Endothelial cell (in vitro differentiated cells): ENCODE data around the gene APCDD1L. TPM values are rescaled to one million over a fixed set of nuclear protein-coding genes. Genes with fewer than 3 reads are reported as not detected.

ENCODE experiments used
- DNase-seq: peaks from one replicate; pipeline ENCODE4 v3.0.0; 2021; ENCODE audit warnings: low spot score
- H3K27ac Mint-ChIP-seq: one replicate; pipeline ENCODE4 v1.8.0; 2021; ENCODE audit warnings: mixed read lengths, inconsistent platforms; ENCODE audit not compliant: unreplicated experiment
- H3K27me3 Mint-ChIP-seq: one replicate; pipeline ENCODE4 v1.8.0; 2021; ENCODE audit warnings: mild to moderate bottlenecking, moderate library complexity, mixed read lengths, inconsistent platforms; ENCODE audit not compliant: unreplicated experiment
- H3K36me3 Mint-ChIP-seq: one replicate; pipeline ENCODE4 v1.8.0; 2021; ENCODE audit warnings: mild to moderate bottlenecking, low read depth, mixed read lengths, inconsistent platforms; ENCODE audit not compliant: unreplicated experiment
- H3K4me1 Mint-ChIP-seq: one replicate; pipeline ENCODE4 v1.8.0; 2021; ENCODE audit warnings: mild to moderate bottlenecking, mixed read lengths, inconsistent platforms; ENCODE audit not compliant: unreplicated experiment
- H3K4me3 Mint-ChIP-seq: one replicate; pipeline ENCODE4 v1.8.0; 2021; ENCODE audit warnings: mild to moderate bottlenecking, mixed read lengths, inconsistent platforms; ENCODE audit not compliant: unreplicated experiment
- H3K9me3 Mint-ChIP-seq: one replicate; pipeline ENCODE4 v1.8.0; 2021; ENCODE audit warnings: mixed read lengths, inconsistent platforms; ENCODE audit not compliant: unreplicated experiment
- CTCF ChIP-seq: fragments of 200-600 bp; sonication (generic); IDR thresholded peaks from one replicate; pipeline ENCODE4 v1.5.0; 2021; ENCODE audit warnings: antibody characterized with exemption; ENCODE audit not compliant: unreplicated experiment
- total RNA-seq: library from RNA; stranded (reverse); fragmentation: NEBNext Ultra II Directional; extraction: Animal tissue kit (Norgen Biotek cat#: 25700); gene quantifications from one replicate; pipeline ENCODE4 v1.2.1, GENCODE V29; 2021; ENCODE audit not compliant: unreplicated experiment

The APCDD1L gene
- total RNA-seq, 1 donor from 2014 or later = not detected

GRCh38 chr20:58503668-58504067, 11.5 kb downstream of the APCDD1L start:
- no peaks in the 10 kb centered on the region for H3K4me1 Mint-ChIP-seq
- no peak for TF ChIP-seq CTCF
- no peak overlapping the region for H3K27ac Mint-ChIP-seq
- DNase-seq = no peak
- H3K9me3 Mint-ChIP-seq = peaks cover 18% of the 10 kb centered on the region
- H3K27me3 Mint-ChIP-seq = peaks cover 10% of the 10 kb centered on the region
- peaks cover 16% of the 10 kb centered on the region for H3K36me3 Mint-ChIP-seq
- H3K4me3 Mint-ChIP-seq = peak overlapping the region; percentile 42

- Mint-ChIP-seq H3K27ac (no peak overlapping the region), H3K4me3 (no peak overlapping the region), H3K9me3 (peaks cover 4% of the 10 kb centered on the region), H3K36me3 (peaks cover 7% of the 10 kb centered on the region), H3K27me3 (peaks cover 9% of the 10 kb centered on the region), H3K4me1 (no peaks in the 10 kb centered on the region)
- no peak for DNase-seq
- TF ChIP-seq CTCF = no peak
Observed at GRCh38 chr20:58500256-58500655, 14.9 kb downstream of the APCDD1L start.

GRCh38 chr20:58498470-58499068, 16.6 kb downstream of the APCDD1L start:
- H3K4me1 Mint-ChIP-seq = no peaks in the 10 kb centered on the region
- no peak overlapping the region for H3K4me3 Mint-ChIP-seq
- no peak for DNase-seq
- peaks cover 4% of the 10 kb centered on the region for H3K9me3 Mint-ChIP-seq
- H3K27ac Mint-ChIP-seq = no peak overlapping the region
- H3K36me3 Mint-ChIP-seq = peaks cover 7% of the 10 kb centered on the region
- peaks cover 16% of the 10 kb centered on the region for H3K27me3 Mint-ChIP-seq
- TF ChIP-seq CTCF = no peak

- H3K36me3 Mint-ChIP-seq = peaks cover 4% of the 10 kb centered on the region
- H3K4me3 Mint-ChIP-seq = no peak overlapping the region
- DNase-seq = no peak
- H3K27ac Mint-ChIP-seq = no peak overlapping the region
- H3K4me1 Mint-ChIP-seq = no peaks in the 10 kb centered on the region
- no peak for TF ChIP-seq CTCF
- peaks cover 2% of the 10 kb centered on the region for H3K9me3 Mint-ChIP-seq
- H3K27me3 Mint-ChIP-seq = peaks cover 16% of the 10 kb centered on the region
Observed at GRCh38 chr20:58497724-58498469, 17.3 kb downstream of the APCDD1L start.

- Mint-ChIP-seq H3K27ac (no peak overlapping the region), H3K9me3 (no peaks in the 10 kb centered on the region), H3K27me3 (peaks cover 16% of the 10 kb centered on the region), H3K4me1 (no peaks in the 10 kb centered on the region), H3K36me3 (peaks cover 3% of the 10 kb centered on the region), H3K4me3 (no peak overlapping the region)
- DNase-seq = no peak
- no peak for TF ChIP-seq CTCF
Observed at GRCh38 chr20:58497076-58497641, 18.0 kb downstream of the APCDD1L start.
